Measurements from ENCODE around the gene MAP4K4.

GRCh38 chr2:101902169-101902568, 204.7 kb downstream of the MAP4K4 start:
- TF ChIP-seq CTCF (IDR thresholded peaks at IDR 0.05; ENCODE audit: poor library complexity) (no peak), EZH2 (IDR thresholded peaks at IDR 0.05; ENCODE audit: borderline replicate concordance) (no peak)
